GM19468 (cell line): ENCODE results near the gene AKTIP.
A peak's percentile ranks its signal among the peaks of the same experiment; 100 is the strongest.
"Not testable (repeated sequence)": the region's sequence is repeated elsewhere in the genome, so short reads cannot be mapped to it uniquely, and the experiment has no call there.

Source experiments
- ATAC-seq: cut with Tn5 transposase; IDR thresholded peaks from one replicate; pipeline ENCODE4 v1.9.1; 2021; ENCODE audit warnings: mild to moderate bottlenecking, moderate library complexity, moderate number of reproducible peaks; ENCODE audit not compliant: unreplicated experiment; ENCODE audit errors: extremely low read depth

The AKTIP gene

DNA sequence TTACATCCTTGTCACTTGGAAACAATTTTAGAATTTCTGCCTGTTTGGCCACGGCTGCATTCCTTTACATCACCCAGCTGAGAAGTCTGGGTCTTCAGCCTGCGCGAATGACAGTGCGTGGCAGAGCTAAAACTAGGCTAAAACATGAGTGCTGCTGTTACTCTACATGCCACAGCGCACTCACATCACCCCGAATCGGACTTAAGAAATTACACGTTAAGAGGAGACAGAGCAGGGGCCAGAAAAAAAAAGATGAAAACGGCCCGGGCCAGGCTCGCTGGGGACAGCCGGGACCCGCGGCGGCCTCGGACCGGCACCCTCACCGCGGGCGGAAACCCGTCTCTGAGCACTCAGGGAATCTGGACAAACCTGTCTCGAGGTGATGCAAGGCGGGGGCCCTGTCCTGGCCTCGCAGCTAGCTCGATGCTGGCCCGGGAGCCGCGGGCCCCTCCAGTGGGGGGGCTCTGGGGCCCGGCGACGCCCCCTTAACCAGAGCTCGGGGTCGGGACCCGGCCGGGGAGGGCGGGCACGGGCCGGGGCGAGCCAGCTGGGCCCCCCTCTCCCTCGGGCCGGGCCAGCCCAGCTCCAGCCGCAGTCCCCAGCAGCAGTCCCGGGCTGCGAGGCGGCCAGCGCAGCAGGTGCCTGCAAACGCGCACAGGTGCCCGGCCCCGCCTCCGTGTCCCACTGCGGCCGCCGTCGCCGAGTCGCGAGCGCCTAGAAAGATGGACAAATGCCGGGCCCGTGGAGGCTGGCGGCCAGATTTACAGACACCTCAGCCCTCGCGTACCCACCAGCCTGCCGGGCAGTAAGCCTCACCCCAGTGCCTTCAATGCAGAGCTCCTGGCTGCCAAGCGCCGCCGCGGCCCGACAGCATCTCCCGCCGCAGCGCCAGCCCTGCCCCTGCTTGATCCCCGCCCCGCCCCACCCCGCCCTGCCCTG, at the start of gene AKTIP:
Gene AKTIP, minus strand, starts transcription at position 879 of the 939 bp plus-strand sequence. CDS start 2,950 bp downstream, outside the sequence.
- ATAC-seq: no peak

DNA sequence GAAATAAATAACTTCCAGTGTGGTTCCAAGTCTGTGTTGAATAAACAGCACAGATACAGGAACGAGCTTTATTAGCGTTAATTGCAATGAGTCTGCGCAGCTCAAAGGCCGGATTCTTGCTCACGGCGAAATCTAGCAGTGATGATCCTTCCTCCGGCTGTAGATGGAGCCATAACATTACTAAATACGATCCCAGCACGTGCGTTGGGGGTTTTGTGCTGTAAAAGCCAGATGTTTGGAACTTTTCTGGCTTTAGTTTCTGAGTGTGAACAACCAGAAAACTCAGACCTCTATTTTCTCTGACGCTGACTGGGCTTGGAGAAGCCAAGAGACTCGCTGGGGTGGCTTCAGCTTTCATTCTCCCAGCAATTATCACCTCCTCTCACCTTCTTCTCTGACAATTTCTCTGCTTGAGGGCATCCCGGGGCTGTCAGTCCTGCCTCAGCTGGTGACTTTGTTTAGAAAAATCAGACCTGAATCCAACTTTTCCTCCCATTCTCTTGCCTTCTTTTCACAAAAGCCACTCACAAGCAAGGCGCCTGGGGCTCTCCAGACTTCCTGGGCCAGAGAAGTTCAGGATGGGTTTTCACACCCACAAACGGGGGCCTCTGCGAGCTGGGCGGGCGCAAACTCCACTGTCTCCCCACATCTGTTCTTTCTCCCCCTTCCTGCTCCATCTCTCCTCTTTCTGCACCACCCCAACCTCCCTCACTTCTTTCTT, 47.1 kb upstream of the AKTIP start:
- ATAC-seq: no peak

DNA sequence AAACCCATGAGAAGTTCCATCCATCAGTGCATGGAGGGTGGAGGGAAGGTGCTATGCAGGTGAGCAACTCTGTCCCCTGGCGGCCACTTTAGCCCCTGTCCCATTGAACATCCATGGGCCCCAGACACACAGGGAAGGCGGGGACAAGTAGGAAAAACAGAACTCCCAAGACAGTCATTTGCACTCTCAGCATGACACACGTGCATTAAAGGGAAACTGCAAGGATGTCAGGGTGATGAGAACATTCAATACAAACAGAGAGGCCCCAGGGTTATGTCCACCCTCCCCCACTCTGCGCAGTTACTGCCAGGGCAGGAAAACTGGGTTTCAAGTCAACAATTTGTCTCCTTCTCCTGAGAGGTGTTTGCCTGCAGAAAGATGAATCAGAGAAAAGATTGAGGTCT, 44.0 kb upstream of the AKTIP start:
- no peak for ATAC-seq

DNA sequence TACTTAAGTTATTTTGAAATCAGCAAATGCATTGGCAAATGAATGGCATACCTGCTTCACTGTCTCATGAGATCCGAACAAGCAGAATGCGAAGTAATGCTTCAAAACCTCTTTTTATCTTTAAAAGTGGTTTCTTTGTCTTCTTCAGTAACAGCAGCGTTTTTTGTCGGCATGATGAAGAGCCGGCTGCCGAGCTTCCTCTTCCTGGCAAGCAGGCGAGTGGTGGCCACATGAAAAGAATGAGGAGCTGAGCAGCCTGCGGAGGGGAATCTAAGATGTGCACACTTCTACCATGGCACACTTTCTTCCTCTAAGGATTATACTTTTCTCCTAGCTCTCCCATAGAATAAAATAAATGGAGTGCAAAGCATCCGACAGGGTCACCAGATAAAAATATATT, 42.4 kb upstream of the AKTIP start:
- no peak for ATAC-seq

DNA sequence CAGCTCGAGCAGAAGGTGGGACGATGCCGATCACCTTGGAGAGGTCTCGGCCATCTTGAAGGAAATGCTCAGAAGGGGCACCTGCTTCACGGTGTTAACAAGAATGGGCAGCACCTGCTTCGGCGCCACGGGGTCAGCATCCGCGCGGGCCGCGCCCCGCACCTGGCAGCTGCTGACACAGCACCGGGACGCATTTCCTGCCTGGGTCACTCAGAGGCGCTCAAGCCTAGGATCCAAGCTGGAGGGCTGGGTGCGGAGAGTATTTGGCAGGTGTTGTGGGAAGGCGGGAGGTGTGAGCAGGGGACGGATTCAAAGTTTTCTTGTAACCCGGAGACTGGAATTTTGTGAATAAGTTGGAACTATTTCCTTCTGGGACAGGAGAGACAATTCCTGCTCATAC, 39.3 kb upstream of the AKTIP start:
- no peak for ATAC-seq

DNA sequence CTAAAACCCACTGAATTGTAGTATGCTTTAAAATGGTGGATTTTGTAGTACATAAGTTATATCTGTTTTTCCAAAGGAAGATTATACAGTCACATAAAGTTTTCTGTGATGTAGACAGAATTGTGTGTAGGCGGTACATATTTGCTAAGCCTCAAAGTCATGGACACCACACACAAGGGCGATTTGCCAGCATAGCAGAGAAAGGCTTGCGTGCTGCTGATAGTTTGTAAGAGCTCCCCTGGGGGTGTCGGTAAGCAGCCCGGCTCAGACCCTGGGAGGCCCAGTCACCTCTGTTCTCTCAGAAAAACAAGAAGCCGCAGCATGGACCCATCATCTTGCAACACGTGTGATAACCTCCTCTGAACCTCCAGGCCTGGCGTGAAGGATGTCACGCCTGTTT, 38.3 kb upstream of the AKTIP start:
- ATAC-seq: no peak

DNA sequence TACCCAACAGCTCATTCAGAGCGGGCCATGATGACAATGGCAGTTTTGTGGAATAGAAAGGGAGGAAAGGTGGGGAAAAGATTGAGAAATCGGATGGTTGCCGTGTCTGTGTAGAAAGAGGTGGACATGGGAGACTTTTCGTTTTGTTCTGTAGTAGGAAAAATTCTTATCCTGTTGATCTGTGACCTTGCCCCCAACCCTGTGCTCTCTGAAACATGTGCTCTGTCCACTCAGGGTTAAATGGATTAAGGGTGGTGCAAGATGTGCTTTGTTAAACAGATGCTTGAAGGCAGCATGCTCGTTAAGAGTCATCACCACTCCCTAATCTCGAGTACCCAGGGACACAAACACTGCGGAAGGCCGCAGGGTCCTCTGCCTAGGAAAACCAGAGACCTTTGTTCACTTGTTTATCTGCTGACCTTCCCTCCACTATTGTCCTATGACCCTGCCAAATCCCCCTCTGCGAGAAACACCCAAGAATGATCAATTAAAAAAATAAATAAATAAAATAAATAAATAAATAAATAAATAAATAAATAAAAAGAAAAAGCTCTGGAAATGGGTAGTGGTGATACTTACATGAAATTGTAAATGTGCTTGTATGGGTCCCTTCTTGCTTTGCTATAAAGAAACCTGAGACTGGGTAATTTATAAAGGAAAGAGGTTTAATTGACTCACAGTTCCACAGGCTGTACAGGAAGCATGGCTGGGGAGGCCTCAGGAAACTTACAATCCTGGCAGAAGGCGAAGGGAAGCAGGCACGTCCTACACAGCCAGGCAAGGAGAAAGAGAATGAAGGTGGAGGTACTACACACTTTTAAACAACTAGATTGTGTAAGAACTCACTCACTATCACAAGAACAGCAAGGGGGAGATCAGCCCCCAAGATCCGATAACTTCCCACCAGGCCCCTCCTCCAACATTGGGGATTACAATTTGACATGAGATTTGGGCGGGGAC, 37.0 kb upstream of the AKTIP start:
- ATAC-seq: not testable (repeated sequence)

DNA sequence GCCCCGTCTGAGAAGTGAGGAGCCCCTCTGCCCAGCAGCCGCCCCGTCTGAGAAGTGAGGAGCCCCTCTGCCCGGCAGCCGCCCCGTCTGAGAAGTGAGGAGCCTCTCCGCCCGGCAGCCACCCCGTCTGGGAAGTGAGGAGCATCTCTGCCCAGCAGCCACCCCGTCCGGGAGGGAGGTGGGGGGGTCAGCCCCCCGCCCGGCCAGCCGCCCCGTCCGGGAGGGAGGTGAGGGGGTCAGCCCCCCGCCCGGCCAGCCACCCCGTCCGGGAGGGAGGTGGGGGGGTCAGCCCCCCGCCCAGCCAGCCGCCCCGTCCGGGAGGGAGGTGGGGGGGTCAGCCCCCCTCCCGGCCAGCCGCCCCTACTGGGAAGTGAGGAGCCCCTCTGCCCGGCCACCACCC, 36.3 kb upstream of the AKTIP start:
- ATAC-seq: not testable (repeated sequence)

DNA sequence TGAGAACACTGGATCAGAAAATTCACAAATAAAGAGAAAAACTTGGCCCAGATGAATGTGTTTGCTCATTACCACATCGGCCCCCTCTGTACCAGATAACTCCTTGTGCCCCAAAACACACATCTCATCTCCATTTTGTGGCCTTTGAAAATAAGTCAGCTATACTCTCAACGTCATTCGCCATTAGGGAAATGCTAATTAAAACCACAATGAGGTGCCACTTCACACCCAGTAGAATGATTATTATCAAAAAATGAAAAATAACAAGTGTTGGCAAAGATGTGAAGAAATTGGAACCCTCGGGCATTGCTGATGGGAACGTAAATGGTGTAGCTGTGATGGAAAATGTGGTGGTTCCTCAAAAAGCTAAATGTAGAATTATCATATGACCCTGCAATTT, 34.6 kb upstream of the AKTIP start:
- no peak for ATAC-seq

DNA sequence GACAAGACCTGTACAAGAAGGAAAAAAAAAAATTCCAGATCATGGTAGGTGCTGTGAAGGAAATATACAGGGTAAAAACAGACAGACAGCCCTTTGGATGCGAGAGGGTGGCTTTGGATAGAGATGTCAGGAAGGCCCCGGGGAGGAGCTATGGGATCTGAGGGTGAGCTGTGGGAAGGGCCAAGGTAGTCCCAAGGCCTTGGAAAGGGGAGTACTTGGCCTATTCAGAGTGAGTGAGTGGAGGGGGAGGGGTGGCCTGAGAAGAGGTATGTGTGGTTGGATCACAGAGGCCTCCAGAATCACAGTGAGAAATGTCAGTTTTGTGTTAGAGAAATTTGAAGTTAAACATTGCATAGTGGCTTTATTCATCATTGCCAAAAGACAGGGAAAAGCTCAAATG, 31.2 kb upstream of the AKTIP start:
- ATAC-seq: no peak

DNA sequence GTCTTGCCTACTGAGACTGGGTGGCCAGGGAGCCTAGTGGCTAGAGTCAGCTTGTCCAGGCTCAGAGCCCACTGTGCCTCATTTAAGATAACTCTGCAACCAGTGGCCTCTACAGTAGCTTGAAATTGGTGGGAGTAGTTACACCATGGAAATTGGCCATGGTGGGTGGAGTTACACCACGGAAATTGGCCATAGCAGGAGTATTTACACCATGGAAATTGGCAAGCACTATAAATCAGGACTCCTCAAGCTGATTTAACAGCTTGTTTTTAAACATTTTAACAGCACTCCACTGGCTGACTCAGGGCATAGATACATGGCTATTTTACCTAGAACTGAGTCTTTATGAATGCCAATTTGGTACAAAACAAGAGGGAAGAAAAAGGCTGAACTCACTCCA, 27.7 kb upstream of the AKTIP start:
- ATAC-seq: no peak

DNA sequence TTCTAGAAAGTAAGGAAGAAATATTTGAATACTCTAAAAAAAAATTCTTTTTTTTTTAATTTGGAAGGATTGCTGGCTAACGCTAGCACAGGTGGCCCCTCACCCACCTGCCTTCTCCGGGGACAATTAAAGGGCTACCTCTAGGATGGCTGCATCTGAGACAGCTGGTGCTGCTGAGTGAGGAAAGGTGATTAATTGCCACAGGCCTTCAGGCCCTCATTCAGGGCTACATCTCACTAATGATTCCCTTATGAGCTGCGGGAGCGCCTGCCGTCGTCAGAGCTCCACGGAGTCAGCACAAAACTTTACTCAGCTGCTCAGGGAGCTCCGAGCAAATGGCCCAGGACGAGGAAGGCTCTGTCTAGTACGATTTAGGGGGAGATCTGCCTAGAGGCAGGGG, 27.0 kb upstream of the AKTIP start:
- ATAC-seq: no peak

DNA sequence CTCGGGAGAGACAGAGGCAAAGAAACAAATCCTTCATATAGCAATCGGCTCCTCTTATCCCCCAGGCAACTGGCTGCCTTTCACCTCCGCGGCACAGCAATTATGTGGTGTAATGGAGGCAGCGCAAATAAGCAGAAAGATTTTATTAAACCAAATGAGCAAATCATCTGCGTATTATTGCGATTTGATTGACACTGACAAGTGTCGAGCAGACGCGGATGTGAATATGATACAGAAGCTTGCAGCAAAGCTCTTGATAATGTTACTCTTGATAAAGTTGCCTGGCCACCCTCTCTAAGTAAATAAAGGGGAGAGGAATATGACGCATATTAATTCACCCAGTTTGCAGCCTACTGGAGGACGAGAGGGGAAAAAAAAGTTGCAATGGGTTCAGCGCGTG, 26.5 kb upstream of the AKTIP start:
- ATAC-seq: no peak

DNA sequence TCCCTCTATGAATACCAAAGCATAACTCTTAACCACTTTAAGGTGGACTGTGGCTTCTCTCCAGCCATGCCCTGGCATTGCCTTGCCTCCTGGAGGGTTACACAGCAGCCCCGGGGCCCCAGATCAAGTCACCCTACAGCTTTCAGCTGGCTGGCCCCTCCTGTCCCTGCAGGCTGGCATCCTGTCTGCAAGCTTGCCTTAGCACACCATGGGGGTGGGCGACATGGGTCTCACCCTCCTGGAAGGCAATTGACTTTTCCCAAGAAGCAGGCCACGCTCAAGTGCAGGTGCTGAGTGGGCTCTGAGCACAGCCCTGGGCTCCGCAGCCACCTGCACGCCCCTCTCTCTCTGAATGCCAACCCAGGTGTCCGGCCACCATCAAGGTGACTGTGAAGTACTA, 25.8 kb upstream of the AKTIP start:
- ATAC-seq: no peak

DNA sequence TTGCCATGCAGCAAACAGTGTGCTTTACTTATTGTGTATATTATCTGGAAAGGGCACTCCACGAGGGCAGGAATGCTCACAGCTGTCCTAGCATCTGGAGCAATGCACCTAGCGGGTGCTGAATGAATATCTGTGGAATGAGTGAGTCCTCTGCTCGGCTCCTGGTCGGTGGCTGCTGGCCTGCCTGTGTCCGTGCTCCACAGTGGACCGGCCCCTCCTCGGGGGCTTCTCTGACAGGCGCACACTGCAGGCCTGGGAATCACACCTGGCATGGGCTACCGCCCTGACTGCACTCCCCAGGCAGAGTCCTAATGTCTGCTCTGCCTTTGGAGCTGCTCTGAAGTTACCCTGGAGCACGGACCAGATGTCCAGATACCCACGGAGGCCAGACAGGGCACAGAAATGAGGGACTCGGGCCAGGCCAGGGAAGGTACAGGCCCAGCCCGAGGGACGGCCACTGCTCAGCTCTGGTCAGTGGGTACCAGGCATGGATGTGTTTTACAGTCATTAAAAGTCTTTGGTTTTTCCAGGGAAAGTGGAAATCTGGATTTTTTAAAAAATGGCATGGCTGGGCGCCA, 21.1 kb upstream of the AKTIP start:
- no peak for ATAC-seq

DNA sequence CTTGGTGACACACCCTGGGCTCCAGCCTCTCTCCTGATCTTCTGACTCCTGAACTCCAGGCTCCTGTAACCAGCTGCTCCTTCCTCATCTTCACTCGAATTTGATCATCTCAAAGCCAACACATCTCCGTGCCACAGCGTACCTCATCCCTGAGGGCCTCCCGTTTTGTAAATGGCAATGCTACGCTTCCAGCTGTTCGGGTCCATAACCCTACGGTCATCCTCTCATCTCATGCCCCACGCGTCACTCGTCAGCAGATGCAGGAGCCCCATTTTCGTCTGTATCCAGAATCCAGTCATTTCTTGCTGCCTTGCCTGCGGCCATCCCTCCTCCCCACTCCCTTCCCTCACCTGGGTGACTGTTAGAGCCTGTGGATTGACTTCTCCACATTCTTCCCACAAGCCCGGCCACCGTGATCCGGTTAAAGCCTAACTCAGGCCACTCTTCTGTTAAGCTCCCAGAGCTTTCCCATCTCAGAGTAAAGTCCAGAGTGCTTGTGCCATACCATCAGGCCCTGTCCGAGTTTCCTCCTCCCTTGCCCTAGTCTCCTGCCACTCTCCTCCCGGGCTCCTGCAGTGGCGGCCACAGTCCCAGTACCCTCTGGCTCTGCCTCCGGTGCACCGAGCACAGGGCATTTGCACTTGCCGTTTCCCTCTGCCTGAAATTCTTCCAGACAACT, 20.3 kb upstream of the AKTIP start:
- no peak for ATAC-seq

DNA sequence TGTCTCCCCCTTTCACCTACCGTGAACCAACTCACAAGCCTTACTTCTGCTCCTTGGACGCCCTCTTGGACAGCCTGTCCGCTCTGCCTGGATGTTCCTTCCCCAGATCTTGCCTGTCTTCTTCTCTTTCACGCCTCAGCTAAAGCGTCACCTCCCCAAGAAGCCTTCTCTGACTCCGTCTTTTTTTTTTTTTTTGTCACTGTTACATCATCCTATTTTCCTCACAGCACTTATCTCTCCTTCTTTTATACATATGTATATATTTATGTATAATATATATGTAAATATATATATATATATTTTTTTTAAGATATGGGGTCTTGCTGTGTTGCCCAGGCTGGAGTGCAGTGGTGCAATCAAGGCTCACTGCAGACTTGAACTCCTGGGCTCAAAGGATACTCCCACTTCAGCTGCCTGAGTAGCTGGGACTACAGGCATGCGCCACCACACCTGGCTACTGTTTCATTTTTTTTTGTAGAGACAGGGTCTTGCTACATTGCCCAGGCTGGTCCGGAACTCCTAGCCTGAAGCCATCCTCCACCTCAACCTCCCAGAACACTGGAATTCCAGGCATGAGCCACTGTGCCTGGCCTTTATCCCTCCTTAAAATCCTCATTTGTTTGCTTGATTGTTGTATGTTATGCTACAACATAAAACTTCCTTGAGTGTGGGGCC, 16.5 kb upstream of the AKTIP start:
- no peak for ATAC-seq

DNA sequence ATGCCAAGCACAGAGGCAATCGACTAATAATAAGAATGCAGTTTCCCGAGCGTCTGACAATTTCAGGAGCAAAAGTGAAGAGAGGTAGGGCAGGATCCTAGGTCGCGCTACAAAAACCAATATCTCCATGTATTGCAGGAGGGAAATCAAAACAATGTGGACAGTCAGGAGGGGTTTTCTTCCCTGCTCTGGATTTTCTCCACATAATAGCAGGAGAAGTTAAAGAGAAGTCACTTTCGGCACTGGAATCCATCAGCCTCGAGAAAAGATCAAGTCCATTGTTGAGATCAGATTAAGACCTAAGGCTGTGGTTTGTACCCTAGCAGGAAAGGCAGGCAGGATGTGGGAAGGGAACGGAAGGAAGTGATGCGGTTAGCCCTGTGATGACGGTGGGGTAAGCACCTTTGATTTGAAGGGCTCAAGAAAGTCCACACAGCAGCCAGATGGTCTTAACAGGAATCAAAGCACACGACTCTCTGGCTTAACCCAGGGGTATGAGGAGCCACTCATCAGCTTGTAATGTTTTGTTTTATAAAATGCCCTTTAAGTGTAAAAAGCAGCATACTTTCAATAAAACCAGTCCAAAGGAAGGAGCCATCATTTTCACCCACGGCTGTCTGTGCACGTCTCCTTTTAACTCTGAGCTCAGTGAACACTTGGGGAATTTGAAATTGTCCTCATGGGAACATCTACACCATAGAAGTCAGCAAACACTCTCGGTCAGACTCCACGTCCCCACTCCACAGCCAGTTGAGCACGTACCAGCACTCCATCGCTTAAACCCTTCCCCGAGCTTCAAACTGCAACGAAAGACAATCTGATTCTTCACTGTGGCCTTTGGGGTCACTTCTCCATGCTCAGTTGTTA, 15.8 kb upstream of the AKTIP start:
- ATAC-seq: peak; percentile 89
